Spleen (tissue), 11 donors: Measurements from ENCODE around the gene CHEK1. TPM values are rescaled to one million over a fixed set of nuclear protein-coding genes. Genes with fewer than 3 reads are reported as not detected.

Source experiments
- DNase-seq: peaks from one replicate; pipeline ENCODE4 v3.0.0-alpha.2; 2020
- H3K27ac ChIP-seq, 8 donors: fragments of 200-600 bp; sonication (generic) in 7 of 8; 1 replicate in 4 of 8; 2 replicates in 4 of 8; pipeline versions ENCODE4 v1.5.0 to v1.8.0; 2016 to 2021; ENCODE audit warnings: inconsistent platforms in 4 of 8, mild to moderate bottlenecking in 4 of 8, moderate library complexity in 1 of 8
- H3K27me3 ChIP-seq, 7 donors: fragments of 200-600 bp; sonication (generic) in 6 of 7; replicated peaks in 1 of 7; 1 replicate in 4 of 7; 2 replicates in 3 of 7; pipeline versions ENCODE4 v1.5.0 to v1.8.0; 2016 to 2021; ENCODE audit warnings: inconsistent platforms in 3 of 7, mild to moderate bottlenecking in 1 of 7
- H3K36me3 ChIP-seq, 6 donors: fragments of 200-600 bp; sonication (generic) in 5 of 6; 1 replicate in 4 of 6; 2 replicates in 2 of 6; pipeline versions ENCODE4 v1.5.0 to v1.8.0; 2016 to 2021; ENCODE audit warnings: inconsistent platforms in 2 of 6
- H3K4me1 ChIP-seq, 6 donors: fragments of 200-600 bp; sonication (generic) in 5 of 6; 1 replicate in 3 of 6; 2 replicates in 3 of 6; pipeline versions ENCODE4 v1.5.0 to v1.8.0; 2016 to 2021; ENCODE audit warnings: inconsistent platforms in 3 of 6
- H3K4me3 ChIP-seq, 8 donors: fragments of 200-600 bp; sonication (generic) in 7 of 8; 1 replicate in 4 of 8; 2 replicates in 4 of 8; pipeline versions ENCODE4 v1.5.0 to v1.8.0; 2016 to 2021; ENCODE audit warnings: inconsistent platforms in 4 of 8, mild to moderate bottlenecking in 4 of 8, moderate library complexity in 2 of 8
- H3K9me3 ChIP-seq, 8 donors: fragments of 200-600 bp; sonication (generic) in 7 of 8; 1 replicate in 4 of 8; 2 replicates in 4 of 8; pipeline versions ENCODE4 v1.5.0 to v1.8.0; 2016 to 2021; ENCODE audit warnings: inconsistent platforms in 4 of 8
- POLR2A ChIP-seq, 3 donors: fragments of 450-650 bp; IDR thresholded peaks; one replicate each; pipeline ENCODE4 v1.5.1; 2017; ENCODE audit warnings: antibody characterized with exemption in 3 of 3, mild to moderate bottlenecking in 1 of 3
- POLR2AphosphoS5 ChIP-seq, 3 donors: sonication (generic); formaldehyde crosslinking; IDR thresholded peaks; one replicate each; pipeline ENCODE4 v1.5.1; 2017; ENCODE audit warnings: antibody characterized with exemption in 3 of 3
- WGBS, 5 donors: extraction: QIAGEN DNeasy Blood & Tissue Kit in 3 of 5; methylation state at CpG; one replicate each; pipeline versions ENCODE4 v1.1.5 to v1.1.7; 2013 to 2018; 5-methylcytosine and 5-hydroxymethylcytosine counted together
- intact Hi-C: fragments of 100-400 bp; cut with DNase I; formaldehyde crosslinking; loops from one replicate; pipeline ENCODE4 v1.15.0; 2023; ENCODE audit warnings: low total_unique reads
- polyA plus RNA-seq, 3 donors: library from polyadenylated mRNA; stranded (reverse); fragments of 200-250 nt; gene quantifications; one replicate each; pipeline ENCODE4 v1.2.1, GENCODE V29; 2013
- total RNA-seq, 7 donors: library from RNA; depleted of rRNA in 3 of 7; stranded (reverse); fragments of >200 nt in 3 of 7; fragmentation: NEBNext Ultra II Directional in 4 of 7; extraction: Animal tissue kit (Norgen Biotek cat#: 25700) in 4 of 7; gene quantifications; one replicate each; pipeline versions ENCODE4 v1.1.0 to v1.2.1, GENCODE V29; 2016 to 2021
- TF ChIP-seq, protein P1 (sequence below), 11 experiments: fragments of 200-600 bp in 7 of 11; fragments of 450-650 bp in 4 of 11; sonication (generic) in 4 of 11; IDR thresholded peaks in 8 of 11; conservative IDR thresholded peaks in 3 of 11; 1 replicate in 7 of 11; 2 replicates in 4 of 11; pipeline versions ENCODE4 v1.4.0 to v1.8.0; 2016 to 2021; ENCODE audit warnings: antibody characterized with exemption in 11 of 11, inconsistent platforms in 4 of 11, mild to moderate bottlenecking in 1 of 11
- donor health status: healthy with polysubstance abuse.
- donor health status: DM: no; HTN: no; CAD: no; lungs with moderate emphysema.
- donor health status: DM: no; HTN: no; CAD: no.
- donor health status: Bipolar disorder and iron deficiency.
- donor health status: healthy.
- donor health status: DM: no; HTN: no; CAD: no.
- donor health status: DM: yes; HTN: yes; CAD: no.

CHEK1 gene
- total and polyA plus RNA-seq, 10 donors: 1.6 to 10.3 (median 6.1) TPM

DNA sequence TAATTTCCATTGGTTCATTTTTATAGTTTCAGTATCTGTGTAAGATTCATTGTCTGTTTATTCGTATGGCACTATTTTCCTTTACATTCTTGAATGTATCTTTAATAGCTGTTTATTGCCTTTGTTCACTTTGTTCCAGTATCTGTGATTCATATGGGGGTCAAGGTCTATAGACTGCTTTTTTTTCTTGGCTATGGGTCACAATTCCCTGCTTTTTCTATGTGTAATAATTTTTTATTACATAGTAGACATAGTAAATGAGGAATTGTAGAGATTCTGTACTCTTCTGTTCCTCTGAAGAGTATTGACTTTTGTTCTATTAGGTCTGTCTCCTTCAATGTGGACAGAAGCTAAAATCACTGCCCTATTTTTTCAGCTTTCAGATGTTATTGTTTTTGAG lies 45.2 kb downstream of the CHEK1 start:
- H3K4me3 ChIP-seq: no peak overlapping the region
- DNase-seq: no peak
- H3K27ac ChIP-seq: no peak overlapping the region
- TF ChIP-seq, protein P1, sequence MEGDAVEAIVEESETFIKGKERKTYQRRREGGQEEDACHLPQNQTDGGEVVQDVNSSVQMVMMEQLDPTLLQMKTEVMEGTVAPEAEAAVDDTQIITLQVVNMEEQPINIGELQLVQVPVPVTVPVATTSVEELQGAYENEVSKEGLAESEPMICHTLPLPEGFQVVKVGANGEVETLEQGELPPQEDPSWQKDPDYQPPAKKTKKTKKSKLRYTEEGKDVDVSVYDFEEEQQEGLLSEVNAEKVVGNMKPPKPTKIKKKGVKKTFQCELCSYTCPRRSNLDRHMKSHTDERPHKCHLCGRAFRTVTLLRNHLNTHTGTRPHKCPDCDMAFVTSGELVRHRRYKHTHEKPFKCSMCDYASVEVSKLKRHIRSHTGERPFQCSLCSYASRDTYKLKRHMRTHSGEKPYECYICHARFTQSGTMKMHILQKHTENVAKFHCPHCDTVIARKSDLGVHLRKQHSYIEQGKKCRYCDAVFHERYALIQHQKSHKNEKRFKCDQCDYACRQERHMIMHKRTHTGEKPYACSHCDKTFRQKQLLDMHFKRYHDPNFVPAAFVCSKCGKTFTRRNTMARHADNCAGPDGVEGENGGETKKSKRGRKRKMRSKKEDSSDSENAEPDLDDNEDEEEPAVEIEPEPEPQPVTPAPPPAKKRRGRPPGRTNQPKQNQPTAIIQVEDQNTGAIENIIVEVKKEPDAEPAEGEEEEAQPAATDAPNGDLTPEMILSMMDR (IDR thresholded peaks at IDR 0.05 in 8 of 11, conservative IDR thresholded peaks at IDR 0.05 in 3 of 11): no peak
- TF ChIP-seq POLR2A (IDR thresholded peaks at IDR 0.05) (no peak), POLR2AphosphoS5 (IDR thresholded peaks at IDR 0.05) (no peak)
- intact Hi-C loops: no loop called here
- whole genome bisulfite sequencing, 5 donors: 83 to 98% (median 91%) methylated on average over 1 of the region's 1 CpG
- H3K36me3 ChIP-seq: no peaks in the 10 kb centered on the region
- H3K27me3 ChIP-seq: no peaks in the 10 kb centered on the region
- no peaks in the 10 kb centered on the region for H3K4me1 ChIP-seq
- peaks cover 0 to 15% (median 5%) of the 10 kb centered on the region in 8 donors for H3K9me3 ChIP-seq

DNA sequence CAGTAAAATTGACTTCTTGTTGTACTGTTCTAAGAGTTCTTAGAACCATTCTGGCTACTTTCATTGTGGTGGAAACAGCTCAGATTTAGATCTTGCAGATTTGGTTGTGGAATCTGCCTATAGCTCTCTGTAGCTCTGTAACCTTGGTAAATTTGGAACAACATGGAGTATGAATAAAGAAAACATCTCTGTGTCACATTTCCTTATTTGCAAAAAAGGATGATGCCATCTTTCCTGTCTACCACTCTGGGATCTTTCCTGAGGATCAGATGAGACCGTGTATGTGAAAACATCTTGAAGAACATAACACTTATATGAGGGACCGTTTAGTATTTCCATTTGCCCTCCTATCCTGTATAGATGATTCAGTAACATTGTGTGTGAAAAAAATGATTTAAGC lies 46.6 kb downstream of the CHEK1 start:
- no peak overlapping the region for H3K4me3 ChIP-seq
- peaks cover 0 to 9% (median 0%) of the 10 kb centered on the region in 6 donors for H3K36me3 ChIP-seq
- DNase-seq: no peak
- intact Hi-C loops: no loop called here
- no peaks in the 10 kb centered on the region for H3K4me1 ChIP-seq
- TF ChIP-seq POLR2A (IDR thresholded peaks at IDR 0.05) (no peak), POLR2AphosphoS5 (IDR thresholded peaks at IDR 0.05) (no peak)
- TF ChIP-seq, protein P1 (IDR thresholded peaks at IDR 0.05 in 8 of 11, conservative IDR thresholded peaks at IDR 0.05 in 3 of 11): no peak
- WGBS, 5 donors: 83 to 93% (median 91%) methylated on average over 2 of the region's 2 CpGs
- no peak overlapping the region for H3K27ac ChIP-seq
- peaks cover 0 to 10% (median 3%) of the 10 kb centered on the region in 8 donors for H3K9me3 ChIP-seq
- no peaks in the 10 kb centered on the region for H3K27me3 ChIP-seq

DNA sequence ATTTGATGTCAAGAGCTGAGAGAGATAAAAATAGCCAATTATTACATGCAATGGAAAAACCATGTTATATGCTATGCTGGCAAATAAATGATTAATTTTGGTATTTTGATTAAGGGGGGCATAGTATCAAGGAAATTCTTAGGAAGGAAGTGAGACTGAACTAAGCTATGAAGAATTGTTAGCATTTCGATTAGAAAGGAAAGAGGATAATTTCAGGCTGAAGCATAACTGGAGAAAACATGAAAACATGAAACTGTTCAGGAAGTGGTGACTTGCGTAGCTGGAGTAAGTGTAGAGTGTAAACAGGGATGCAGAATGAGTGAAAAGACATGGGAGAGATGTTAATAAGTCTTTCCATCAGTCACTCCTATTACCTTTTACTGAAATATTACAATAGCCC lies 49.2 kb downstream of the CHEK1 start:
- Histone ChIP-seq H3K27me3 (no peaks in the 10 kb centered on the region), H3K4me3 (no peak overlapping the region), H3K27ac (no peak overlapping the region), H3K36me3 (peaks cover 0 to 20% (median 0%) of the 10 kb centered on the region in 6 donors), H3K4me1 (no peaks in the 10 kb centered on the region), H3K9me3 (no peaks in the 10 kb centered on the region)
- TF ChIP-seq POLR2A (IDR thresholded peaks at IDR 0.05): no peak
- no peak for TF ChIP-seq POLR2AphosphoS5 (IDR thresholded peaks at IDR 0.05)
- TF ChIP-seq, protein P1 (IDR thresholded peaks at IDR 0.05 in 8 of 11, conservative IDR thresholded peaks at IDR 0.05 in 3 of 11): no peak
- WGBS, 5 donors: 64 to 82% (median 68%) methylated on average over 2 of the region's 2 CpGs
- DNase-seq: no peak
- intact Hi-C loops: no loop called here

DNA sequence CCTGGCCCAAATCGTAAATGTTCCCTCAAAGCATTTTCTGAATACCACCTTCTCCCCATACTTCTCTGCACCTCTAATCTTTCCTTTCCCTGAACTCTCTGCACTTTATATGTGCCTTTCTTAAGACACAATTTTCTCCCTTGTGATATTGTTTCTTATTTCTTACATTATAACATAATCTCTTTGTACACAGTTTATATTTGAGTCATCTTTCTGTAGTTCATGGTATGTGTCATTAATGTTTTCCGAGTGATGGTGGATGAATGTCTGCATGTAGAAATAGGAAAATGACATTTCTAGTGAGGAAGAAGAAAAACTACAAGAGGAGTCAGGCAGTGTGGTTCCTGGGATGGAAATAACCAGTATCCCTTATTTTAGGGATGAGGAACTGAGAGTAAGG lies 50.2 kb downstream of the CHEK1 start:
- H3K4me1 ChIP-seq: no peaks in the 10 kb centered on the region
- intact Hi-C loops: no loop called here
- no peak for DNase-seq
- no peak overlapping the region for H3K27ac ChIP-seq
- no peaks in the 10 kb centered on the region for H3K9me3 ChIP-seq
- H3K36me3 ChIP-seq: peaks cover 0 to 20% (median 0%) of the 10 kb centered on the region in 6 donors
- no peaks in the 10 kb centered on the region for H3K27me3 ChIP-seq
- 90 to 99% (median 92%) methylated on average over 2 of the region's 2 CpGs for WGBS, 5 donors
- H3K4me3 ChIP-seq: no peak overlapping the region
- TF ChIP-seq, protein P1 (IDR thresholded peaks at IDR 0.05 in 8 of 11, conservative IDR thresholded peaks at IDR 0.05 in 3 of 11): no peak
- no peak for TF ChIP-seq POLR2AphosphoS5 (IDR thresholded peaks at IDR 0.05)
